GM12875 (cell line): ENCODE results near the gene CBY1.
"Not testable (repeated sequence)": the region's sequence is repeated elsewhere in the genome, so short reads cannot be mapped to it uniquely, and the experiment has no call there.

Source experiments
- H3K4me3 ChIP-seq: one replicate; pipeline ENCODE4 v1.5.1; 2011; ENCODE audit warnings: low read depth, low read length, control low read depth
- CTCF ChIP-seq: IDR thresholded peaks from 2 replicates; pipeline ENCODE4 v1.5.1; 2011; ENCODE audit warnings: low read depth, mild to moderate bottlenecking, control low read depth, inconsistent platforms, low read length, moderate library complexity, borderline replicate concordance; ENCODE audit not compliant: insufficient read depth

Gene CBY1

DNA sequence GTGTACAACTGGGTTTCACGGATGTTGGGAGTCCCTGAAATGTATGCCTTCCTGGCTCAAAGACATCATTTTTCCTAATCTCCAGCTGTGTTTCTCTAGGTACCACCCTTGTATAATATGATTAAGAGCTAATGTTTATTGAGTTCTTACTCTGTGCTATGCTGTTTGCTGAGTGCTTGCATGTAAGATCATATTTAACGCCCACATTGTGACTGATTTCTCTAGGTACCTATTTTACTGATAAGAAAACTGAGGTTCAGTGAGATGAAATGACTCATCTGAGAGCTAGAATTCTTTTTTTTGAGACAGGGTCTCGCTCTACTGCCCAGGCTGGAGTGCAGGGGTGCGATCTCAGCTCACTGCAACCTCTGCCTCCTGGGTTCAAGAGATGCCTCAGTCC, 42.9 kb upstream of the CBY1 start:
- no peak overlapping the region for H3K4me3 ChIP-seq
- no peak for TF ChIP-seq CTCF

DNA sequence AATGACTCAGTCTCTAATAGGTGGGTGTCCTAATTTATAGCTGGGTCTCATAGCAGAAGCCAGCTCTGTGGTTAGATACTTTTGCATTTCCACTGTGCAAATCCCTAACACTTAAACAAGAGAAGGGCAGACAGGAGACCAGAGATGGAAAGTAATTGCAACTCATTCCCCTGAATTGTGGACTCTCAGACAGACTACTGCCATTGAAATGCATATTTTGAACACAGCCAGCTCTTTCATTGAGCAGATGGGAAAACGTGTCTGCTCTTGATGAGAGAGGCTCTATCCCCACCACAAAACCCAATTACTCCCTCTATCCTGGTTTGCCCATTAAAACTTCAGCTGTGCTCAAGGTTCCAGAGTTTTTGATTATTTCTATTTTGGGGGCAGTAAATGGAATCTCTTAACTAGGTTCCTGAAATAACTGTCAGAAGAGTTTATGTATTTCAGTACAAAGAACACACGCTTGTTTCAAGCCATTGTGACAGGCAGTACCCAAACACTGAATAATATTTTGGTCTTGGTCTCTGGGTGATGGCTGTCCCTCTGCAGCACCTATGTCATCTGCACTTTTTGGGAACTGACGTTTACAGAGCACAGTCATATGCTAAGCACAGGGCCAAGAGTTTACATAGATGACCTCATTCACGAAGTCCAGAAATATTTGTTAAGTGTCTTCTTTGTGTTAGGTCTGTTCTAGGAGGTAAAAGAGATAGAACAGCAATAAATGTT, 41.9 kb upstream of the CBY1 start:
- no peak overlapping the region for H3K4me3 ChIP-seq
- no peak for TF ChIP-seq CTCF

GRCh38 chr22:38615064-38615405, 41.4 kb upstream of the CBY1 start:
- H3K4me3 ChIP-seq, result not testable (repeated sequence)

GRCh38 chr22:38618258-38618657, 38.2 kb upstream of the CBY1 start:
- no peak overlapping the region for H3K4me3 ChIP-seq
- TF ChIP-seq CTCF, result no peak

DNA sequence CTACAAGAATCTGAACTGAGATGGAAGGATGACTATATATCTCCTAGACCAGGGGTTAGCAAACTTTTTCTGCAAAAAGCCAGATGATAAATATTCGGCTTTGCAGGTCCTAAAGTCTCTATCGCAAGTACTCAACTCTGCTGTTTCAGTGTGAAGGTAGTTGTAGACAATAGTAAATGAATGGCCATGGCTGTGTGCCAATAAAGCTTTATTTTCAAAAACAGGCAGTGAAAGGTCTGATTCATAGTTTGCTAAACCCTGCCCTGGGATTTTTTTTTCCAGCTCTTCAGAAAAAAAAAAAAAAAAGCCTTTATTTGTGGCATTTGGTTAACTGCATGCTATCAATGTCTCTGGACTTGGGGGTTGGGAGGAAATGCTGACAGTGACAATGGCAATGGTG, 37.8 kb upstream of the CBY1 start:
- TF ChIP-seq CTCF, result no peak
- H3K4me3 ChIP-seq, result no peak overlapping the region

- no peak for TF ChIP-seq CTCF
- no peak overlapping the region for H3K4me3 ChIP-seq
Observed at GRCh38 chr22:38623351-38623750, 33.1 kb upstream of the CBY1 start.

DNA sequence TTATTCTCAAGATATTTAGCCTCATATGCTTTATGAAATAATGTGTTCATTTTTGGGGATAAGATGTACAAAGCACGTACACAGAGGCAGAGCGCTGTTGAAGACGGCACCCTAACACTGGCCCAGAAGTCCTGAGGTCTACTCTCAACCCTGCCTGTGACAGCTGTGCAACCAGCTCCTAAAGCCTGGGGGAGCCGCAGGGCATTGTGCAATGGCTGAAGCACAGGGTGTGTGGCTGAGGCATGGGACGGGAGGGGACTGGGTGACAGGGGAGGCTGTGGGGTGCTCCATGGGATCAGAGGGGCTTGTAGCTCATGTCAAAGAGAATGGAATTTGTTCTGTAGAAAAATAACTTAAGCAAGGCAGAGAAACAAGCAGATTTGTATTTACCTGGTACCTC, 28.0 kb upstream of the CBY1 start:
- H3K4me3 ChIP-seq, result no peak overlapping the region
- no peak for TF ChIP-seq CTCF

- no peak for TF ChIP-seq CTCF
Observed at GRCh38 chr22:38629108-38629507, 27.3 kb upstream of the CBY1 start.

More at GRCh38 chr22:38629108-38629507, 27.3 kb upstream of the CBY1 start:
- H3K4me3 ChIP-seq, result no peak overlapping the region
